LNCaP clone FGC (cell line): ENCODE results near the gene SLC10A1.

ENCODE experiments used
- DNase-seq: peaks from one replicate; pipeline ENCODE4 v3.0.0-alpha.2; 2011; ENCODE audit warnings: low read depth
- H3K4me3 ChIP-seq: 2 replicates; pipeline ENCODE4 v1.5.1; 2011; ENCODE audit warnings: mild to moderate bottlenecking, low read depth, low read length, control low read depth
- TF ChIP-seq, protein P1 (sequence below): IDR thresholded peaks from 2 replicates; pipeline ENCODE4 v1.5.1; 2012; ENCODE audit warnings: mild to moderate bottlenecking; ENCODE audit not compliant: control insufficient read depth, insufficient read depth; ENCODE audit errors: extremely low read depth

SLC10A1 gene

DNA sequence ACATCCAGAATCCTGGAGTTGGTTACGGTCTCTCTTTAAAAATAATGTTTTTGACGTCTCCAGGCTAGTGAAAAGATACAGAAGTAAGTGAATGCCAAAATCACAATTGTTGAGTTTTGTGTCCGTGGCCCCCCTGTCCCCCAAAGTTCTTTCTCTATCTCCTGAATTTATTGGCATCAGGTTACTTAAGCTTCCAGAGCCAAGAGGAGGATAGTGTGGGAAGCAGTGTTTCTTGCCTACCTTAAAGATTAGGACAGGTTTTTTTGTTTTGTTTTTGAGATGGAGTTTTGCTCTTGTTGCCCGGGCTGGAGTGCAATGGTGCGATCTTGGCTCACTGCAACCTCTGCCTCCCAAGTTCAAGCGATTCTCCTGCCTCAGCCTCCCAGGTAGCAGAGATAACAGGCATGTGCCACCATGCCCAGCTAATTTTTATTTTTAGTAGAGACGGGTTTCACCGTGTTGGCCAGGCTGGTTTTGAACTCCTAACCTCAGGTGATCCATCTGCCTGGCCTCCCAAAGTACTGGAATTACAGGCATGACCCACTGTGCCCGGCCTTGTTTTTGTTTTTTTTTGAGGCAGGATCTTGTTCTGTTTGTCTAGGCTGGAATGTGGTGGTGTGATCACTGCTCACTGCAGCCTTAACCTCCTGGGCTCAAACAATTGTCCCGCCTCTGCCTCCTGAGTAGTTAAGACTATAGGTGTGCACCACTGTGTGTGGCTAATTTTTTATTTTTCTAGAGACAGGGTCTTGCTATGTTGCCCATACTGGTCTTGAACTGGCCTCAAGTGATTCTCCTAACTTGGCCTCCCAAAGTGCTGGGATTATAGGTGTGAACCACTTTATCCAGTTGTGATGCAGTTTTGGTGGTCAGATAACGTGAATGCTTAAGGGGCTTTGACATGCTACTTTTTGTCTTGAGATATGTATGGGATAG is 24.7 kb downstream of the SLC10A1 start:
- no peak for DNase-seq
- TF ChIP-seq, protein P1, sequence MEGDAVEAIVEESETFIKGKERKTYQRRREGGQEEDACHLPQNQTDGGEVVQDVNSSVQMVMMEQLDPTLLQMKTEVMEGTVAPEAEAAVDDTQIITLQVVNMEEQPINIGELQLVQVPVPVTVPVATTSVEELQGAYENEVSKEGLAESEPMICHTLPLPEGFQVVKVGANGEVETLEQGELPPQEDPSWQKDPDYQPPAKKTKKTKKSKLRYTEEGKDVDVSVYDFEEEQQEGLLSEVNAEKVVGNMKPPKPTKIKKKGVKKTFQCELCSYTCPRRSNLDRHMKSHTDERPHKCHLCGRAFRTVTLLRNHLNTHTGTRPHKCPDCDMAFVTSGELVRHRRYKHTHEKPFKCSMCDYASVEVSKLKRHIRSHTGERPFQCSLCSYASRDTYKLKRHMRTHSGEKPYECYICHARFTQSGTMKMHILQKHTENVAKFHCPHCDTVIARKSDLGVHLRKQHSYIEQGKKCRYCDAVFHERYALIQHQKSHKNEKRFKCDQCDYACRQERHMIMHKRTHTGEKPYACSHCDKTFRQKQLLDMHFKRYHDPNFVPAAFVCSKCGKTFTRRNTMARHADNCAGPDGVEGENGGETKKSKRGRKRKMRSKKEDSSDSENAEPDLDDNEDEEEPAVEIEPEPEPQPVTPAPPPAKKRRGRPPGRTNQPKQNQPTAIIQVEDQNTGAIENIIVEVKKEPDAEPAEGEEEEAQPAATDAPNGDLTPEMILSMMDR, result no peak
- H3K4me3 ChIP-seq, result no peak overlapping the region

DNA sequence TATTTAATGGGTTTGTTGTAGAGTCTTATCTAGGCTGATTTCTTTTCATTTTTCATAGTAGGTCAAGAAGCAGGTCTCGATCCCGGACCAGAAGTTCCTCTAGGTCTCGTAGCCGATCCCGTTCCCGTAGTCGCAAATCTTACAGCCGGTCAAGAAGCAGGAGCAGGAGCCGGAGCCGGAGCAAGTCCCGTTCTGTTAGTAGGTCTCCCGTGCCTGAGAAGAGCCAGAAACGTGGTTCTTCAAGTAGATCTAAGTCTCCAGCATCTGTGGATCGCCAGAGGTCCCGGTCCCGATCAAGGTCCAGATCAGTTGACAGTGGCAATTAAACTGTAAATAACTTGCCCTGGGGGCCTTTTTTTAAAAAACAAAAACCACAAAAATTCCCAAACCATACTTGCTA is 25.9 kb downstream of the SLC10A1 start:
- no peak for DNase-seq
- TF ChIP-seq, protein P1, result no peak
- H3K4me3 ChIP-seq, result no peak overlapping the region

DNA sequence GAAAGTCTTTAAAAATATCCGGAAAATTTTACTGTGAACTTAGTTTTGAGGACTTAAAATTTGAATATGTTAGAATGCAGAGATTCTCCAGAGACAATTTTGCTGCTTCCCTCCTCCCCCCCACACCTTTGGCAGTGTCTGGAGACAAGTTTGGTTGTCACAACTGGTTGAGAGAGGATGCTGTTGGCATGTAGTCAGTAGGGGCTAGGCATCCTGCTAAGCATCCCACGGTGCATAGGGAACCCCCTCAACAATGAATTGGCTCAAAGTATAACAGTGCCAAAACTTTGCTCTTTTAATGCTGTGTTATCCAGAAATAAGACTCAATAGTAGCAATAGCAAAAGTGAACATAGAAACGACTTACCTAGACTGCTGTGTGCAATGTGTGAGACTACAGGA is 26.5 kb downstream of the SLC10A1 start:
- no peak overlapping the region for H3K4me3 ChIP-seq
- TF ChIP-seq, protein P1, result no peak
- DNase-seq, result no peak

DNA sequence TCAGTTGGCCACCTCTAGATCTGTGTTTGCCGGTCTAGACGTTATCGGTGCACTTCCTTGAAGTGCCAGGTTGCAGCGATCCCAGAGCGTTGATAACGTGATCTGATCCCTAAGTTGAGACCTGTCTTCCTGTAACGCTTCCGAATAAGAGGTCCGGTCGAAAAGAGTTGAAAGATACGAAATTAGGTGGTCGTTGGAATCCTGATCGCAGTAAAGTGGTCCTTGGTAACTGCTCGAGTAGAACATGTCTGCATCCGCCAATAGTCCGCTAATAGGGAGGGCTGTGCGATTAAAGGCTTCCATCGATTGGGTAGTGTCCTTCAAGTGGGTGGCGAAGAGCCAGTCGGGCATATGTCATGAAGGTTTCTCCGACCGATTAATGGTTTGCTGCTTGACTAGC is 27.4 kb downstream of the SLC10A1 start:
- H3K4me3 ChIP-seq, result no peak overlapping the region
- no peak for DNase-seq
- TF ChIP-seq, protein P1, result no peak

DNA sequence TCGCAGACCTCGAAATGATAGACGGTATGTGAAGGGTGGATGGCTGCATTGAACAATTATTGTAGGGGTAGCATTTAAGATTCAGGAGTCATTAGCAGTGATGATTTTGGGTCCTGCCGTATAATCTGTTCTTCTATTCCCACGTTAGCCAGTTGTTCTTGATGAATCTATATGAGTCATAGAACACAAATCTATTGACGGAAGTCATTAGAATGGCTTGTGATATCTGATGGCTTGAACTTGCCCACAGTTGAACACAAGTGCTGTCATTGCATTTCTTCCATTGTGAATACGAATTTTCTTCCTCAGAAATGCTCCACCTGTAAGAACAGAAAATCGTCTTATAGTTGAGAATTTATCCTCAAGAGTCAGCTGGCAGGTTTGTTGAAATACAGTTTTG is 28.2 kb downstream of the SLC10A1 start:
- TF ChIP-seq, protein P1, result no peak
- no peak for DNase-seq
- H3K4me3 ChIP-seq, result peak overlapping the region; percentile 86

DNA sequence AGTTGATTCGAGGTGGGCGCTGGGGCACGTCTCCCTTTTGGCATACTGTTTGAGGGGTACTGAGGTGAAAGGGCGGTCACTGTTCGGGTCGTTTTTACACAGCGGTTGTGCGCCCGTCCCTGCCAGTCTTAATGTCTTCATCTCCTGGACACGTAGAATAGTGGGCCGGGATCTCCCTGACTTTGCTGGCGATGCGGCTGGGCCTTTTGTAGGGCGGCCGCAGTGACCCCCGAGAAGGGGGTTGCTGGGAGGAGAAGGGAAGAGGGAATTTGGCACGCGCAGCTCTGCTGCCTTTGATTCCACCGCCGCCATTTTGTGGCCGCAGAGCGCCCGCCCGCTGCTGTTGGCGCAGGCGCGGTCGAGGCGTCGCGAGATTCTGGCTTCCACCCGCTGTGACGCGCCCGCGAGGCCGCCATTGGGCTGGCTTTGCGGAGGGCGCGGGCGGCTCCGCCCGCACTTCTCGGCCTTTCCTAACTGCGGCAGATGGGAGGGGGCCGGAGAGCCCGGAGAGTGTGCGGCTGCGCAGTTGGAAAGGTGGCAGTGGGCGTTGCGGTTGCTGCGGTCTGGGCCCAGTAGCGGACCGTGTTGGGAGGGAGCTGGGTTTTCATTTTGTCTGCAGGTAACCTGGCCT is 29.6 kb downstream of the SLC10A1 start:
- TF ChIP-seq, protein P1, result no peak
- peak overlapping the region; percentile 86 for H3K4me3 ChIP-seq
- peak; percentile 94 for DNase-seq
